MM.1S (cell line): Measurements from ENCODE around the gene KIAA1671.

Source experiments
- DNase-seq: peaks from one replicate; pipeline ENCODE4 v3.0.0-alpha.2; 2015
- H2AFZ ChIP-seq: fragments of 300-600 bp; sonication (generic); 2 replicates; pipeline ENCODE4 v1.6.0; 2016; ENCODE audit warnings: antibody characterized with exemption, low read length
- H3F3A ChIP-seq: fragments of 300-600 bp; sonication (generic); 2 replicates; pipeline ENCODE4 v1.6.1; 2016; ENCODE audit warnings: mild to moderate bottlenecking, antibody characterized with exemption, low read length, moderate library complexity, mixed read lengths; ENCODE audit not compliant: insufficient read depth
- H3K27ac ChIP-seq: fragments of 300-600 bp; sonication (generic); 2 replicates; pipeline ENCODE4 v1.5.1; 2016; ENCODE audit warnings: mild to moderate bottlenecking, low read length
- H3K27me3 ChIP-seq: fragments of 300-600 bp; sonication (generic); replicated peaks from 2 replicates; pipeline ENCODE4 v1.6.0; 2016; ENCODE audit warnings: low read length; ENCODE audit not compliant: insufficient read depth
- H3K36me3 ChIP-seq: fragments of 300-600 bp; sonication (generic); replicated peaks from 2 replicates; pipeline ENCODE4 v1.6.1; 2016; ENCODE audit warnings: mild to moderate bottlenecking, low read length, mixed read lengths; ENCODE audit not compliant: insufficient read depth
- H3K4me1 ChIP-seq: fragments of 300-600 bp; sonication (generic); 2 replicates; pipeline ENCODE4 v1.6.1; 2016; ENCODE audit warnings: low read length, mixed read lengths
- H3K4me2 ChIP-seq: fragments of 300-600 bp; sonication (generic); 2 replicates; pipeline ENCODE4 v1.6.0; 2016; ENCODE audit warnings: low read depth, low read length
- H3K4me3 ChIP-seq: fragments of 300-600 bp; sonication (generic); 2 replicates; pipeline ENCODE4 v1.5.1; 2016; ENCODE audit warnings: low read length, mixed read lengths
- H3K79me2 ChIP-seq: fragments of 300-600 bp; sonication (generic); 2 replicates; pipeline ENCODE4 v1.6.1; 2016; ENCODE audit warnings: mixed run types, low read length, mixed read lengths
- H3K9ac ChIP-seq: fragments of 300-600 bp; sonication (generic); 2 replicates; pipeline ENCODE4 v1.6.1; 2016; ENCODE audit warnings: low read length, mixed read lengths
- H3K9me2 ChIP-seq: fragments of 300-600 bp; sonication (generic); replicated peaks from 2 replicates; pipeline ENCODE4 v1.6.1; 2016; ENCODE audit warnings: mild to moderate bottlenecking, low read length, mixed read lengths; ENCODE audit not compliant: insufficient read depth
- H3K9me3 ChIP-seq: fragments of 300-600 bp; sonication (generic); replicated peaks from 2 replicates; pipeline ENCODE4 v1.6.1; 2016; ENCODE audit warnings: mild to moderate bottlenecking, low read length, mixed read lengths; ENCODE audit not compliant: insufficient read depth
- H4K20me1 ChIP-seq: fragments of 300-600 bp; sonication (generic); 2 replicates; pipeline ENCODE4 v1.6.1; 2016; ENCODE audit warnings: mild to moderate bottlenecking, low read length, moderate library complexity, mixed read lengths; ENCODE audit not compliant: insufficient read depth
- EZH2 ChIP-seq: fragments of 300-600 bp; sonication (generic); optimal IDR thresholded peaks from 2 replicates; pipeline ENCODE3; 2017; ENCODE audit warnings: low read depth, mild to moderate bottlenecking, antibody characterized with exemption, low read length, mixed read lengths
- EZH2phosphoT487 ChIP-seq: fragments of 300-600 bp; sonication (generic); IDR thresholded peaks from 2 replicates; pipeline ENCODE4 v1.6.1; 2018; ENCODE audit warnings: antibody characterized with exemption, low read length
- TF ChIP-seq, protein P1 (sequence below): fragments of 300-600 bp; sonication (generic); IDR thresholded peaks from 2 replicates; pipeline ENCODE4 v1.5.1; 2016; ENCODE audit warnings: antibody characterized with exemption, low read length, mixed read lengths

The KIAA1671 gene

DNA sequence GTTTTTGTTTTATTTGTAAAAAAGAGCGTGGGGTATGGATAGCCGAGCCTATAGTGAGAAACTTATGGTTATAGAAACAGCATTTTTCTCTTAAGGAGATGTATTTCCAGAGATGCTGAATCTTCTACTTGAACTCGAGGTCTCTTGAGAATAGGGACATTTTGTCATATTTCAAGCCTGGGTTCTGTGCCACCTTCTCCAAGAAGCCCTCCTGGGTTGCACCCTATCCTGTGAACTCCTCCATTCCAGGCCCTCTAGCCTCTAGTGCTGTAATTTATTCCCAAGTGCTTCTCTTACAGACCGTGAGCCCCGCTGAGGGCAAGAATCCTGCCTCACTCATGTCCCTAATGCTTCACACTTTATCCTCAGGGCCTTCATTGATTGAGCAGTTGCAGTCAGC lies 108.6 kb downstream of the KIAA1671 start:
- Histone ChIP-seq H3K27me3 (0 out of 2 replicates have a peak, but pooled peaks cover 8% of the 10 kb centered on the region), H3K4me2 (no peak overlapping the region), H4K20me1 (no peaks in the 10 kb centered on the region), H3K36me3 (no peaks in the 10 kb centered on the region), H3K27ac (no peak overlapping the region), H3K79me2 (no peaks in the 10 kb centered on the region), H3K9me3 (no peaks in the 10 kb centered on the region), H3F3A (no peaks in the 10 kb centered on the region), H2AFZ (no peak overlapping the region), H3K9me2 (no peaks in the 10 kb centered on the region), H3K4me1 (no peaks in the 10 kb centered on the region), H3K9ac (no peak overlapping the region), H3K4me3 (no peak overlapping the region)
- TF ChIP-seq EZH2 (no peak), EZH2phosphoT487 (no peak)
- TF ChIP-seq, protein P1, sequence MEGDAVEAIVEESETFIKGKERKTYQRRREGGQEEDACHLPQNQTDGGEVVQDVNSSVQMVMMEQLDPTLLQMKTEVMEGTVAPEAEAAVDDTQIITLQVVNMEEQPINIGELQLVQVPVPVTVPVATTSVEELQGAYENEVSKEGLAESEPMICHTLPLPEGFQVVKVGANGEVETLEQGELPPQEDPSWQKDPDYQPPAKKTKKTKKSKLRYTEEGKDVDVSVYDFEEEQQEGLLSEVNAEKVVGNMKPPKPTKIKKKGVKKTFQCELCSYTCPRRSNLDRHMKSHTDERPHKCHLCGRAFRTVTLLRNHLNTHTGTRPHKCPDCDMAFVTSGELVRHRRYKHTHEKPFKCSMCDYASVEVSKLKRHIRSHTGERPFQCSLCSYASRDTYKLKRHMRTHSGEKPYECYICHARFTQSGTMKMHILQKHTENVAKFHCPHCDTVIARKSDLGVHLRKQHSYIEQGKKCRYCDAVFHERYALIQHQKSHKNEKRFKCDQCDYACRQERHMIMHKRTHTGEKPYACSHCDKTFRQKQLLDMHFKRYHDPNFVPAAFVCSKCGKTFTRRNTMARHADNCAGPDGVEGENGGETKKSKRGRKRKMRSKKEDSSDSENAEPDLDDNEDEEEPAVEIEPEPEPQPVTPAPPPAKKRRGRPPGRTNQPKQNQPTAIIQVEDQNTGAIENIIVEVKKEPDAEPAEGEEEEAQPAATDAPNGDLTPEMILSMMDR: no peak
- no peak for DNase-seq

DNA sequence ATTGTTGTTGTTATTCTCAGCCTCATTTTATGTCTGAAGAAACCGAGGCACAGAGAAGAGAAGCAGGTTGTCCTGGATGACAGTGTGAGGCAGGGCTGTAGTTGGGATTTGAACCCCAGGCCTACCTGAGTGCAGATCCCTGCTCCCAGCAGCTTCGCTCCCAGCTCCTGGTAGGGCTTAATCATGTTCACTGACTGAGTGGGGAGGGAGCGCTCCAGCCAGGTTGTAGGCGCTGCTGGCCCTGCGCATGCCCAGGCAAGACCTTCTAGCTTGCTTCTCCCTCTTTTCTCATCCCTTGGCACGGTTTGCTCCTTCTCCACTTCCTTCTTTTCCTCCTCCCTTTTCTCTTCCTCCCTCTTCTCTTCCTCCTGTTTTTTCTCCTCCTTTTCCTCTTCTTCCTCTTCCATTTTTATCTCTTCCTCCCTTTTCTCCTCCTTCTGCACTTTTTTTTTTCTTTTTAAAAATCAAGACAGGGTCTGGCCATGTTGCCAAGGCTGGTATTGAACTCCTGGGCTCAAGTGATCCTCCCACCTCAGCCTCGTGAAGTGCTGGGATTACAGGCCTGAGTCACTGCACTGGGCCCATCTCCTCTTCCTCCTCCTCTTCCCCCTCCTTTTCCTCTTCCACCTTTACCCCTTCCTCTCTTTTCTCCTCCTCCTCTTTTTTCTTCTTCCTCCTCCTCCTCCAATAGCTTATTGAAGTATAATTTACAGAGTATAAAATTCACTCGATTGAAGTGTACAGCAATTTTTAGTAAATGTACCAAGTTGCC lies 109.3 kb downstream of the KIAA1671 start:
- Histone ChIP-seq H3K4me3 (no peak overlapping the region), H3K36me3 (no peaks in the 10 kb centered on the region), H3K79me2 (no peaks in the 10 kb centered on the region), H3K4me2 (no peak overlapping the region), H4K20me1 (no peaks in the 10 kb centered on the region), H3K9ac (no peak overlapping the region), H3K9me2 (no peaks in the 10 kb centered on the region), H3F3A (no peaks in the 10 kb centered on the region), H3K27ac (no peak overlapping the region), H2AFZ (no peak overlapping the region), H3K9me3 (no peaks in the 10 kb centered on the region), H3K4me1 (no peaks in the 10 kb centered on the region), H3K27me3 (0 out of 2 replicates have a peak, but pooled peaks cover 8% of the 10 kb centered on the region)
- TF ChIP-seq EZH2 (no peak), EZH2phosphoT487 (no peak)
- TF ChIP-seq, protein P1: no peak
- DNase-seq: no peak

DNA sequence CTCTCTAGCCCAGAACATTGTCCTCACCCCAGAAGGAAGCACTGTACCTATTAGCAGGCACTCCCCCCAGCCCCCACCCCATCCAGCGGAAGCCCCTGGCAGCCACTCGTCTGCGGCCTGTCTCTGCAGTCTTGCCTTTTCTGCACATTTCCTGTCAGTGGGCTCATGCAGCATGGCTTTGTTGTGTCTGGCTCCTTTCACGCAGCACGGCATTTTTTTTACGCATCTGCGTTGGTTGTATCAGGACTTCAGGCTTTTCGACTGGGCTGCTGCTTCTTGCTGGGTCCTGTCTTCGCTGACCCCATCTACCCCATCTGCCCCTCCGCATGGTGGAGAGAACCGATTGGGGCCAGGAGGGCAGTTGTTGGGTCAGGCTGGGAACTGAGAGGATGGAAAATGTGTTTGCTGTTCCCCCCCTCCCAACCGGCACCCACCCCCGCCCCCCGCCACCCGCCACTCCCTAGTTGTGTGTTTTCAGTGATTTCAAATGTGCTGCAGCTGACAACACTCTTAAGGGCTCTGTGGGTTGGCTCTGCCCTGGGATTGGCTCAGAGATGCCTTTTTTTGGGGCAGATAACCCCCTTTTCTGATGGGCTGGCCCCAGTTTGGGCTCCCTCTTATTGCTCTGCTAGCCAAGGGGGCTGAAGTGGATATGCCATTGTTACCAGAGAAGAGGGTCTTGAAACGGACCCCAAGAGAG lies 110.0 kb downstream of the KIAA1671 start:
- Histone ChIP-seq H3K79me2 (no peaks in the 10 kb centered on the region), H3K27ac (no peak overlapping the region), H3K36me3 (no peaks in the 10 kb centered on the region), H3K9me2 (no peaks in the 10 kb centered on the region), H4K20me1 (no peaks in the 10 kb centered on the region), H3K4me1 (no peaks in the 10 kb centered on the region), H2AFZ (no peak overlapping the region), H3K9me3 (no peaks in the 10 kb centered on the region), H3K4me3 (no peak overlapping the region), H3F3A (no peaks in the 10 kb centered on the region), H3K9ac (no peak overlapping the region), H3K4me2 (no peak overlapping the region), H3K27me3 (0 out of 2 replicates have a peak, but pooled peaks cover 8% of the 10 kb centered on the region)
- TF ChIP-seq EZH2phosphoT487 (no peak), EZH2 (no peak)
- TF ChIP-seq, protein P1: no peak
- DNase-seq: no peak
